DND-41 (cell line): Measurements from ENCODE around the gene ZNF205.

Experiments
- EZH2 ChIP-seq: IDR thresholded peaks from 3 replicates; pipeline ENCODE4 v1.6.1; 2012; ENCODE audit warnings: borderline replicate concordance, low read depth, mild to moderate bottlenecking, moderate library complexity, low read length, inconsistent platforms; ENCODE audit not compliant: severe bottlenecking
- TF ChIP-seq, protein P1 (sequence below): IDR thresholded peaks from 2 replicates; pipeline ENCODE4 v1.5.1; 2012; ENCODE audit warnings: borderline replicate concordance, low read length, moderate library complexity, mild to moderate bottlenecking; ENCODE audit not compliant: poor library complexity, severe bottlenecking; ENCODE audit errors: extremely low read depth

DNA sequence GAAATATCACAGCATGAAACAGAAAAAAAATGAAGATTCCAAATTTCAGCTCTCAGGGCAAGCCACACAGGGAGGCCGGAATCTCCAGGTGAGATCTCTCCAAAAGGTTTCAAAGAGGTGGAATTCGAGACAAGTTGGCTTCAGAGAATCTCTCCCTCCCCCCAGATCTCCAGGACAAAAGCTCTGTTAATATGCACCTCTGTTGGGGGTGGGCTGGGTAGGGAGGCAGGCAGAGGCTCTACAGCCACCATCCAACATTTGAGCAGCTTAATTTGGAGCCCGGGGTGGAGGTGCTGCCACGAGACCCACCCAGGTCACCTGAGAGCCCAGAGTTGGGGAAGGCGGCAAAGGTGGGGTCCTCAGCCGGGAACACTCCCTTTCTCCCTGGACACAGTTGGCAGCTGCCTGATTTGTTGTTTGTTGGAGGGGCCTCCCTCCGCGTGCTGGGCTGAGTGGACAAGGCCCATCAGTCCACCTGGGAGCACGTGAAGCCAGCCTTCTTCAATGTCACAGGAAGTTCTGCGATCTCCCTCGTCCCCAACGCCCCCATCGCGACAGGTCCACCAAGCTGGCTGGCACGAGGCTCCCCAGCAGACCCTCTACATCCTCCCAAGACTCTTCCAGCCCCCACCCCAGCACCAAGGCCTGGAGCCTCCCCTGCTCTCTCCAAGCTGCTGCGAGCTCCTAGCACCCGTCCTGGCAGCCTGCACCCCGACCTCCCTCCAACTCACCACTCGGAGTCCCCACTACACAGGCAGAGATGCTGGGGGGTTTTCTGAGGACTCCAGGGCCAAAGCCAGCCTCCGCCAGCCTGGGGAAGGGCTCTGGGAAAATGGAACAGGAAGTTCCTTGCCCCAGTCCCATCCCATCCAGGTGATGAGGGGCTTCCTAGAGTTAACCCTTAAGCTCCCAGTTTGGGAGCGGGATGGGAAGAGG is 13.7 kb upstream of the ZNF205 start, which contains the start of gene ZSCAN10:
- TF ChIP-seq, protein P1, sequence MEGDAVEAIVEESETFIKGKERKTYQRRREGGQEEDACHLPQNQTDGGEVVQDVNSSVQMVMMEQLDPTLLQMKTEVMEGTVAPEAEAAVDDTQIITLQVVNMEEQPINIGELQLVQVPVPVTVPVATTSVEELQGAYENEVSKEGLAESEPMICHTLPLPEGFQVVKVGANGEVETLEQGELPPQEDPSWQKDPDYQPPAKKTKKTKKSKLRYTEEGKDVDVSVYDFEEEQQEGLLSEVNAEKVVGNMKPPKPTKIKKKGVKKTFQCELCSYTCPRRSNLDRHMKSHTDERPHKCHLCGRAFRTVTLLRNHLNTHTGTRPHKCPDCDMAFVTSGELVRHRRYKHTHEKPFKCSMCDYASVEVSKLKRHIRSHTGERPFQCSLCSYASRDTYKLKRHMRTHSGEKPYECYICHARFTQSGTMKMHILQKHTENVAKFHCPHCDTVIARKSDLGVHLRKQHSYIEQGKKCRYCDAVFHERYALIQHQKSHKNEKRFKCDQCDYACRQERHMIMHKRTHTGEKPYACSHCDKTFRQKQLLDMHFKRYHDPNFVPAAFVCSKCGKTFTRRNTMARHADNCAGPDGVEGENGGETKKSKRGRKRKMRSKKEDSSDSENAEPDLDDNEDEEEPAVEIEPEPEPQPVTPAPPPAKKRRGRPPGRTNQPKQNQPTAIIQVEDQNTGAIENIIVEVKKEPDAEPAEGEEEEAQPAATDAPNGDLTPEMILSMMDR, result no peak
- TF ChIP-seq EZH2, result no peak
